ENCODE measurements around the gene UBE3C. TPM values are rescaled to one million over a fixed set of nuclear protein-coding genes. Genes with fewer than 3 reads are reported as not detected.

UBE3C gene
- total RNA-seq, 1 donor from 2014 or later, result 55.5 TPM

DNA sequence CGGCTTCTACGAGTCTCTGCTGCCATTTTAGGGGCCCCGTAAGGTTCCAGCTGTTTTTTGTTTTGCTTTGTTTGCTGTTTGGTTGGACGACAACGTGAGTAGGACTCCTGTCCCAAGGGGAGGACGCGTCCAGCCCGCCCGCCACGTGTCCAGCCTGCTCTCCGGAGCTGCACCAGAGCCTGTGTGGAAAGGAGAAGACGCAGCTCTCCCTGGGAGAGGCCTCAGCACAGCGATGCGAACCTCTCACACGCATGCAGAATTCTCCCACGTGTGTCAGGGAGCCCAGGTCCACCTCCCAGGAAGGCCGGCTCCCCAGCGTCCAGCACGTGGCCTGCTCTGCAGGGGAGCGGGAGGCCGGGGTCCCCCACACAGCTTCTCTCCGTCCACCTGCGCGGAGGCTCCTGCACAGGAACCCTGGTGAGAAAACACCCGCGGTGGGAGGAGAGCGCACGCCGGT is 161.7 kb downstream of the UBE3C start:
- DNase-seq (ENCODE audit: low spot score) (no peak), ATAC-seq (peak; percentile 35)
- intact Hi-C loops (cut with DNase I), result no loop called here

DNA sequence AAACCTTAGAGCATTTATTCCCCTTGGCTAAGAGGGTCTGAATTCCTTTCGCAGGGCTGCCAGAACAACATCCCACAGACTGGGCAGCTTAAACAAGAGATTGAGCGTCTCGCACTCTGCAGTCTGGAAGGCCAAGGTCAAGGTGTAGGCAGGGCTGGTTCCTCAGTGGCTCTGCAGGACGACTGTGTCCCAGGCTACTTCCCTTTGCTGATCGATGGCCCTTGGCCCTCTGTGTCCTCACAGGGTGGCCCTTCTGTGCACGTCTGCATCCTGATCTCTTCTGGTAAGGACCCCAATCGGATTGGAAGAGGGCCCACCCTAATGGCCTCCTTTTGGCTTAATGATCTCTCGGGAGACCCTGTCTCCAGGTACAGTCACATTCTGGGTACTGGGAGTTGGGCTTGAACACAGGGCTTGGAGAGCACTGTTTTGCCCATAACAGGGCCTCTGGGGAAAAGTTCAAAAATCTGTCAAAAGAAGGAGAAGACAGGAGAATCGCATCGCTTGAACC is 162.9 kb downstream of the UBE3C start:
- ATAC-seq, result no peak
- intact Hi-C loops (cut with DNase I), result no loop called here
- DNase-seq (ENCODE audit: low spot score), result no peak

DNA sequence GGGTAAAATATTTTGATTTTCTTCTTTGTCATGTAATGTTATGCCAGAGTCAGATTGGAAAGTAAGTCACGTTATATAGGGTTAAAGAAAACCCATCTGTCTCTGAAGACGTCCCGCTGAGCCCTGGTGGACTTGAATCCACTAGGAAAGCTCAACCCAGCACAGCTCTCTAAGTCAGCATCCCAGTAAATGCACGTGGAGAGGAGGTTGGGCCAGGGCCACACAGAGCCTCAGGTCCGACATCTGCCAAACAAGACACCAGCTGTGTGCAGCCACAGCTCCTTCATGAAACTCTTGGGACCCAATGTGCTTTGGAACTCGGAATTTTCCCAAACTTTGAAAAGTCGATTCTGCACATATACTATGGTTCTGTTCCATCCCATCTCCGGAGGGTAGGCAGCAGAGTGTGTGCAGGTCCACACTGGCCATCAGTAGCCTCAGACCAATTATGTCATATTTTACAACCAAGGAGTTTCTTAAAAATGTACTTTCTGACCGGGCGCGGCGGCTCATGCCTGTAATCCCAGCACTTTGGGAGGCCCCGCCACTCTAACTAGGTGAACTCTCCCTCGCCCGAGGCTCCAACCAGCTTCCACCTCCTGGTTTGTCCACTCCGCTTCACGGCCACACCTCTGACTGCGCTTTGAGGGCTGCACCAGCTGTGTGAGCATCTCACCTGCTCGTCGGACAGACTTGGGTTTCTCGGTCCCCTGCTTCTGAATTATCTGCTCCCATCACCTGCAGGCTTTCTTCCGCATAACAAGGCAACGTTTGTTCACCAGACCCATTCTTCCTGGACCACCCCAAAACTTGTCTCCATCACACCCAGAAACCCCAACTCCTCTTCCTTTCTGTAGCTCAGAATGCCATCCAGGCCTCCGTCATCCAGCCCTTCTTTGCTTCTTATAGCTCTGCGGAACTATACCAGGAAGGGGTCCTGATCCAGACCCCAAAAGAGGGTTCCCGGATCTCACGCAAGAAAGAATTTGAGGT is 168.4 kb downstream of the UBE3C start:
- ATAC-seq, result no peak
- intact Hi-C loops (cut with DNase I), result no loop called here
- no peak for DNase-seq (ENCODE audit: low spot score)

DNA sequence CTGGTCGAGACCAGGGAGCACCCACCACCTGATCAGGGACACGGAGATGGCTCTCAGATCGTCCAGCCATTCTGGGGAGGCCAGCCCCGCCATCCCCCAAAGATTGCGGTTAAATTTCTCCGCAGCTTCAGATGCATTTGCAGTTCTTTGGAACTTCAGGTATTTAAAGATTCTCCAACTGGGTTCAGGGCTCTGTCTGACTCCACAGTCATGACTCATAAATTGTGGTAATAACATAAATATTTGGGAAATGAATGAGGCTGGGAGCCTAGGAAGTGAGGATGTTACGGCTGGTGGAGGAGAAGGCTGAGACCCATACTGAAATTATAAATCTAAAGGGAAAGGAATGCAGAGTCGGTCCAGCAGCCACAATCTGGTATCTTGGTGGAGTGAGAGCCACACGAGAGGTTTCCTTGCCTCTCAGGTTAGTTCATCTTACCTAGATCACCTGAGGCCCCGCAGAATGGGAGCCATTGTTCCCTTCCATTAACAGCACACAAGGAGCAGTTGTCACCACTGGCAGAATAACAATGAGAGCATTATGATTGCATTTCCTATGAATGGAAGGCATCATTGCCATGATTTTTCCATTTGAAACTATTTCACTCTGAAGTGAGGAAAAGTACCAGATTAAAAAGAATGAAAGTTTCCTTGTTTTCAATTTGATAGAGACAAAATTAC is 171.4 kb downstream of the UBE3C start:
- intact Hi-C loops (cut with DNase I), result no loop called here
- ATAC-seq (no peak), DNase-seq (ENCODE audit: low spot score) (no peak)

DNA sequence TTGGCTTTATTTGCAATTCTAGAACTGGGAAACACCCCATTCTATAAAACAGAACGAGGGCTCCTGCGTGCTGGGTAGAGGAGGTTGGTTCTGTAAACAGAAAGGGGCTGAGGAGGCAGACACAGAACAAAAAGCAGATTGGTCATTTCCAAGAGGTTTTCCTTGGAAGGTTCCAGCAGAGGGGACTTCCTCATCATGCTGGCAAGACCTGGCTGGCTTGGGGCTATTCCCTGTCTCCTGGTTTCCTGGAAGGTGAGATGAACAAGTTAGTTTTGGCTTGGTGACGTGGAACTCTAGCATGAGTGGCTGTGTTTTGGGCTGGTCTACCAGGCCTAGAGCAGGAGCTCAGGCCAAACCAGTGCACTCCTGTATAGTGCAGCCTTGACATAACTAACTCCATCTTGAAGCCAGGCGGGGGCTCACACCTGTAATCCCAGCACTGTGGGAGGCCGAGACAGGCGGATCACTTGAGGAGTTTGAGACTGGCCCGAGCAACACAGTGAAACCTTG is 172.0 kb downstream of the UBE3C start:
- no peak for DNase-seq (ENCODE audit: low spot score)
- no peak for ATAC-seq
- intact Hi-C loops (cut with DNase I), result no loop called here

DNA sequence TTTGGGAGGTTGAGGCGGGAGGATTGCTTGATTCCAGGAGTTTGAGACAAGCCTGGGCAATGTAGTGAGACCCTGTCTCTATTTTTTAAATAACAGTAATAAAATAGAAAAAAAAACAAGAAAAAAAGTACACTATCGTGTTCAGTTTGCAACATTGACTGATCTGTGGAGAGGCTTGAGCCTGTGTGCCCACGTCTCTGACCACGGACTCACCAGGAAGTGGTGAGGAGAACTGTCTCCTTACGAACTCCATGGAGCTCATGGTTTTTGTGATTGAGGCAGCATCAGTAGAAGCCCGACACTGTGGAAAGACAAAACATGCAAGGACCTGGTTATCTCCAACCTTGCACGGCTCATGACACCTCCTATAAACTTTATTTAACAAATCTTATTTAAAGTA is 174.2 kb downstream of the UBE3C start:
- intact Hi-C loops (cut with DNase I), result no loop called here
- ATAC-seq (no peak), DNase-seq (ENCODE audit: low spot score) (no peak)

DNA sequence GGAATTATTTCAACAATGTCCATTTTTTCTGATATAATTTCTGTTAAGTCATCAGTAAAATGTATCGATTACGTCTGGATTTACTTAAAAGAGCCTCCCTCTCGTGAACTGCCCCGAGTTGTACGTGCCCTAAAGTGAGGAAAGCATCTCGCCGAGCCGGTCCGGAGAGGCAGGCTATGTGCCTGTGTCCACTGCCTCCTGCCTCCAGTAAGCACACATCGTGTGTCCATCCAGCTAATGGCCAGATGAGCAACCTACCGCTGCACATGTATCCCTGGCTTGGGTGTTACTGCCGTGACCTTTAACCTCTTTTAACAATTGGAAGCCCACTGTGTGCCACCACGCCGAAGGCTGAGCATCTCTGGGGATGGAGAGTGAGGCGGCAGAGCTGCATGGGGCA is 174.9 kb downstream of the UBE3C start:
- intact Hi-C loops (cut with DNase I), result no loop called here
- ATAC-seq (no peak), DNase-seq (ENCODE audit: low spot score) (no peak)

DNA sequence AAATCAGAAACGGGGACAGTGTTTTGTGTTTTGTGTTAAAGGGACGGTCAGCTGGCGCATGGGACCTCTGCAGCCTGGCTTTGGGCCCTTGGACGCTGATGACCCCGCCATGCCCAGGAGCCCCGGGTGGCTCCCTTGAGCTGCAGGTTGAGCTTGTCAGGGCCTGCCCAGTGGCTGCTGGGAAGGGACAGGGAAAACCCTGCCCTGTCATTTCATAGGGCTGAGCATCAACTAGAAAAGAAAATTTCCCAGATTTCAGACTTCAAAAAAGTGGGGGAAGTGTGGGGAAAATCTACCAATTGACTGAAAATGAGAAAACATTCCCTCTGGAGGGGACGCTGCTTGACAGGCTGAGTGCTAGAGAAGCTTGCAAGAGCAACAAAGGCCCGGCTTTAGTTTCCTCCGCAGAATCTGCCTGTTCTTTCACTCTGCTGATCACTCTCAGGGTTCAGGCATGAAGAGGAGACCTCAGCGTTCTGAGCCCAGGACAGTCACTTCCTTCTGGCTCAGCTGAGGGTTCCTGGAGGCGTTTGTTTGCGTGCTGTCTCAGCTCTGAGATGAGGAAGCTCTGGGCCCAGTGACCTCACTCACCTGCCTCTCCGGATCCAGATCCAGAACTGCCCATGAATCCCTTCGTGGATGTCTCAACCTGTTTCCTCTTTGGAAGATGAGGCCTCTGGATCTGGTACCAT is 179.4 kb downstream of the UBE3C start:
- DNase-seq (ENCODE audit: low spot score) (no peak), ATAC-seq (peak; percentile 72)
- intact Hi-C loops (cut with DNase I), result no loop called here

Other genes with a start within 250 kb of the UBE3C start
- gene LMBR1, start 245.7 kb upstream of the UBE3C start, total RNA-seq, result 69.7 TPM
- gene NOM1, start 189.2 kb upstream of the UBE3C start, total RNA-seq, result 19.3 TPM
- gene MNX1, start 128.3 kb upstream of the UBE3C start, total RNA-seq, result not detected
- gene DNAJB6, start 198.1 kb downstream of the UBE3C start, total RNA-seq, result 129 TPM